Activated naive CD4-positive, alpha-beta T cell treated with anti-CD3 and anti-CD28 coated beads, Interleukin-2, amount 50 U/mL, for 24 hours (primary cell): ENCODE measurements around the gene TBC1D10B.
A peak's percentile ranks its signal among the peaks of the same experiment; 100 is the strongest.

Source experiments
- H3K27ac Mint-ChIP-seq: one replicate; pipeline ENCODE4 v1.8.0; 2021; ENCODE audit warnings: mild to moderate bottlenecking, mixed read lengths
- H3K27me3 Mint-ChIP-seq: one replicate; pipeline ENCODE4 v1.8.0; 2021; ENCODE audit warnings: mixed read lengths
- H3K36me3 Mint-ChIP-seq: one replicate; pipeline ENCODE4 v1.8.0; 2021; ENCODE audit warnings: mixed read lengths
- H3K4me1 Mint-ChIP-seq: one replicate; pipeline ENCODE4 v1.8.0; 2021; ENCODE audit warnings: mixed read lengths
- H3K4me3 Mint-ChIP-seq: one replicate; pipeline ENCODE4 v1.8.0; 2021; ENCODE audit warnings: mild to moderate bottlenecking, mixed read lengths
- H3K9me3 Mint-ChIP-seq: one replicate; pipeline ENCODE4 v1.8.0; 2021; ENCODE audit warnings: mixed read lengths

Gene TBC1D10B

DNA sequence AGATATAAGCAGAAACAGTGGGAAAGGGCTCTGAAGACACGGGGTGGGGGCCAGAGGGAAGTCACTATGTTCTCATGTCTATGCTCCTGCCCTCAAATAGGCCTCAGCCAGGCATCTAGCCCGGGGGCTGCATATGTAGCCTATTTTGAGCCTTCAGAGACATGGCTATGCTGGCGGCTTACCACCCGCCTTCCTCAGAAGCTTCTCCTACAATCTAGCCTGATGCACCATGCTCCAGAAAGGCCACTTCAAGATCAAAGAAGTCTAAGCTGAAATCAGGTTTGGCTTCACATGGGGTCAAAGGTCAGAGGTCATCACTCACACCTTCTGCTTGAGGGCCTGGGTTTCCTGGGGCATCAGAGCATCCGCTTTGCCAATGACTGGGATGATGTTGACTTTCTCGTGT lies 10.5 kb upstream of the TBC1D10B start:
- peaks cover 4% of the 10 kb centered on the region for H3K36me3 Mint-ChIP-seq
- H3K27me3 Mint-ChIP-seq = no peaks in the 10 kb centered on the region
- no peaks in the 10 kb centered on the region for H3K9me3 Mint-ChIP-seq
- H3K4me3 Mint-ChIP-seq = peak overlapping the region; percentile 89
- peak overlapping the region; percentile 93 for H3K27ac Mint-ChIP-seq
- peaks cover 60% of the 10 kb centered on the region for H3K4me1 Mint-ChIP-seq

DNA sequence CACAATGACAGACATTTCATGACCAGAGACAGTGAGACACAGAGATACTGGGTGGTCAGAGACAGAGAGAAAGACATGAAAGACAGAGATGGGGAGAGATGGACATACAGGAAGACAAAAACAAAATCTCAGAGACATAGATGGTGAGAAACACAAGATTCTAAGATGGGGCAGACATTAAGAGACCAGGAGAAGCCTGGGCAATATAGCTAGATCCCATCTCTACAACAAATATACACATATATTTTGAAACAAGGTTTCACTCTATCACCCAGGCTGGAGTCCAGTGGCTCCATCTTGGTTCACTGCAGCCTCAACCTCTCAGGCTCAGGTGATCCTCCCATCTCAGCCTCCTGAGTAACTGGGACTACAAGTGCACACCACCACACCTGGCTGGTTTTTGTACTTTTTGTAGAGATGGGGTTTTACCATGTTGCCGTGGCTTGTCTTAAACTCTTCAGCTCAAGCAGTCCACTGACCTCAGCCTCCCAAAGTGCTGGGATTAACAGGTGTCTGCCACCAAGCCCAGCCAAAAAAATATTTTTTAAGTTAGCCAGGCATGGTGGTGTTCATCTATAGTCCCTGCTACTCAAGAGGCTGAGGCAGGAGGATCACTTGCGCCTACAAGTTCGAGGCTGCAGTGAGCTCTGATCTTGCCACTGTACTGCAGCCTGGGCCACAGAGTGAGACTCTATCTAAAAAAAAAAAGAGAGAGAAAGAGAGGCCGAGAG lies 9.9 kb upstream of the TBC1D10B start:
- H3K27ac Mint-ChIP-seq = peak overlapping the region; percentile 93
- peaks cover 54% of the 10 kb centered on the region for H3K4me1 Mint-ChIP-seq
- peaks cover 4% of the 10 kb centered on the region for H3K36me3 Mint-ChIP-seq
- no peaks in the 10 kb centered on the region for H3K9me3 Mint-ChIP-seq
- H3K4me3 Mint-ChIP-seq = peak overlapping the region; percentile 96
- no peaks in the 10 kb centered on the region for H3K27me3 Mint-ChIP-seq

DNA sequence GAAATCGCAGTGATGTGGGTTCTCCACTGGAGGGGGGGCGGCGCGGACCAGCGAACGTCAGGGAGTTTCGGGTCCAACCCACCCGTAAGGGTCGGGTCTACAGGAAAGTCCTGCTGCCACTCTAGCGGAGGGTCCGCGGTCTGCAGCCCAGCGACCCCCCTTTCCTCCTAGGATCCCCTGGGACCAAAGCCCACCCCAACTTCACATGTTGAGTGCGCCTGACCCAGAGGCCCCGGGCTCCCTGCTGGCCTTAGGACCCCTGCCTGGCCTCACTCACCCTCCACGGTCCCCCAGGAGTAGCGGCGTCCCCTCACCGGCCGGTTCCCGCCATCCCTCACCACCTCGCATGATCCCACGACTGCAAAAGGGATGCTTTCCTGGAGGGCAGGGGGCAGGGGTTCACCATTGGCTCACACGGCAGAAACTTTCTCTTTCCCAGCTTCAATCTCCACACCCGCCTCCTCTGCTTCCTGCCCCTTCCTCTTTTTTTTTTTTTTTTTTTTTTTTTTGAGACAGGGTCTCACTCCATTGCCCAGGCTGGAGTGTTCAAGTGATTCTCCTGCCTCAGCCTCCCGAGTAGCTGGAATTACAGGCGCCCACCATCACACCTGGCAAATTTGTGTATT lies 9.0 kb upstream of the TBC1D10B start:
- no peaks in the 10 kb centered on the region for H3K27me3 Mint-ChIP-seq
- H3K4me1 Mint-ChIP-seq = peaks cover 53% of the 10 kb centered on the region
- H3K36me3 Mint-ChIP-seq = peaks cover 4% of the 10 kb centered on the region

DNA sequence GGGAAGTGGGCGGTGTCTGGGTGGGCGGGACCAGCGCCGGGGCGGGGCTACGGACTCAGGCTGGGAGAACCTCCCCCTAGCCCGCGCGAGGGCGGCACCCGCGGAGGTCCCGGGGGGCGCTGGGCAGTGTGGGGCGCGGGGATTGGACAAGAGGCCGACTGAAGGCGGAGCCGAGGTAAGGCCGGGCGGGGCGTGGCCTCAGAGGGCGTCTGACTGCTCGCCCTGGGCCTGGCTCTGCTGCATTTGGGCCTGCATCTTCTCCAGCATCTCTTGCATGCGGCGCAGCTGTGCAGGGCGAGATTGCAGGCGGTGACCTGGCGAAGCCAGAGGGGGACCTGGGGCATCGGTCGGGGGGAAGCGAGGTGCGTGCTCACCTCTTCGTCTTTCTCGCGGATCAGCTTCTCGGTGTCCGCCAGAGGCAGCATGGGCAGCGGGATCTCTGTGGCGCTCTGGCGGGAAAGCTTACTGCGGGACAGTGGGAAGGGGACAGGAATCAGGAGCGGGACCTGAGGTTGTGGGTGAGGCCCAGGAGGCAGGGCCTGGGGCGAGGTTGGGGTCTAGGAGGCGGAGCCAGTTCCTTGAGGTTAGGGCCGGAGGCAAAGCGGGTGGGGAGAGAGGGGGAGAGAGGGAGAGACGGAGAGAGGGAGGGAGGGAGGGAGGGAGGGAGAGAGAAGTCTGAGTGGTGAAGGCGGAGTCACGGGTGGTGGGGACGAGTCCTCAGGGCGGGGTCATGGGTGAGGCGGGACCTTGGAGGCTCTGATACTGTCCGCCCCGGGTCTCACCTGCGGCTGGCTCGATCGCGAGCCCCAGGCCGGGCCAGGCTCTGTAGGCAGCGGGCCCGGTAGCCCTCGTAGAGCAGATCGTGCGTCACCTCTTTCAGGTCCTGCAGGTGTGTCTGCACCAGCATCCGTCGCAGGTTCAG lies 8.2 kb upstream of the TBC1D10B start:
- Mint-ChIP-seq H3K9me3 (no peaks in the 10 kb centered on the region), H3K27me3 (no peaks in the 10 kb centered on the region), H3K4me3 (peak overlapping the region; percentile 96), H3K36me3 (peaks cover 4% of the 10 kb centered on the region), H3K4me1 (peaks cover 49% of the 10 kb centered on the region), H3K27ac (peak overlapping the region; percentile 99)

More for the DNA sequence above, 9.0 kb upstream of the TBC1D10B start:
- H3K9me3 Mint-ChIP-seq = no peaks in the 10 kb centered on the region
- H3K4me3 Mint-ChIP-seq = peak overlapping the region; percentile 96
- peak overlapping the region; percentile 93 for H3K27ac Mint-ChIP-seq

- Mint-ChIP-seq H3K36me3 (peaks cover 4% of the 10 kb centered on the region), H3K27ac (peak overlapping the region; percentile 99), H3K4me1 (peaks cover 45% of the 10 kb centered on the region), H3K9me3 (no peaks in the 10 kb centered on the region), H3K4me3 (peak overlapping the region; percentile 96), H3K27me3 (no peaks in the 10 kb centered on the region)
Observed at GRCh38 chr16:30377812-30378235, 7.5 kb upstream of the TBC1D10B start.

GRCh38 chr16:30377050-30377811 lies 6.9 kb upstream of the TBC1D10B start:
- peak overlapping the region; percentile 99 for H3K27ac Mint-ChIP-seq
- peak overlapping the region; percentile 96 for H3K4me3 Mint-ChIP-seq
- H3K4me1 Mint-ChIP-seq = peaks cover 44% of the 10 kb centered on the region
- no peaks in the 10 kb centered on the region for H3K27me3 Mint-ChIP-seq
- H3K9me3 Mint-ChIP-seq = no peaks in the 10 kb centered on the region
- peaks cover 4% of the 10 kb centered on the region for H3K36me3 Mint-ChIP-seq

GRCh38 chr16:30376461-30376902 lies 6.2 kb upstream of the TBC1D10B start:
- Mint-ChIP-seq H3K9me3 (no peaks in the 10 kb centered on the region), H3K27me3 (no peaks in the 10 kb centered on the region), H3K4me3 (no peak overlapping the region), H3K36me3 (peaks cover 4% of the 10 kb centered on the region), H3K27ac (peak overlapping the region; percentile 59), H3K4me1 (peaks cover 46% of the 10 kb centered on the region)

DNA sequence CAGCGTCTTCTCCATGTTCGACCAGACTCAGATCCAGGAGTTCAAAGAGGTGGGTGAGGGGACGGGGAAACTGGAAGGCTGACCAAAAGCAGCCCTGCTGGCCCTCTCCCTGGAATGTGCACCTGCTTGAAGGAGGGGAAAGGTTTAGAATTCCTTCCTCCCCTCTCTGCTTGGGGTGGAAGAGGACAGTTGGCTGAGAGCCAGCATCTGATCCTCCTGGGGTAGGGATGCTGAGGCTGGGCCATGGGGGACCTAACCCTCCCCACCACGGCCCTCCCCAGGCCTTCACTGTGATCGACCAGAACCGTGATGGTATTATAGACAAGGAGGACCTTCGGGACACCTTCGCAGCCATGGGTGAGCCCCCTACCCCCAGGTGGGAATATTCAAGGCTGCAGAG lies 5.6 kb upstream of the TBC1D10B start:
- Mint-ChIP-seq H3K4me3 (no peak overlapping the region), H3K27ac (peak overlapping the region; percentile 59), H3K9me3 (no peaks in the 10 kb centered on the region), H3K36me3 (peaks cover 4% of the 10 kb centered on the region), H3K27me3 (no peaks in the 10 kb centered on the region), H3K4me1 (peaks cover 45% of the 10 kb centered on the region)

- Mint-ChIP-seq H3K27me3 (no peaks in the 10 kb centered on the region), H3K27ac (peak within 1 kb of the TSS; percentile 62), H3K4me1 (peaks cover 32% of the 10 kb centered on the region), H3K36me3 (no peaks in the 10 kb centered on the region), H3K4me3 (no peak within 1 kb of the TSS), H3K9me3 (no peaks in the 10 kb centered on the region)
Observed at GRCh38 chr16:30374538-30374937, 4.2 kb upstream of the TBC1D10B start, which contains the start of gene MYL11. MYL11 (plus strand) TSS chr16:30374802; CDS start chr16:30374858, 56 bp downstream.

DNA sequence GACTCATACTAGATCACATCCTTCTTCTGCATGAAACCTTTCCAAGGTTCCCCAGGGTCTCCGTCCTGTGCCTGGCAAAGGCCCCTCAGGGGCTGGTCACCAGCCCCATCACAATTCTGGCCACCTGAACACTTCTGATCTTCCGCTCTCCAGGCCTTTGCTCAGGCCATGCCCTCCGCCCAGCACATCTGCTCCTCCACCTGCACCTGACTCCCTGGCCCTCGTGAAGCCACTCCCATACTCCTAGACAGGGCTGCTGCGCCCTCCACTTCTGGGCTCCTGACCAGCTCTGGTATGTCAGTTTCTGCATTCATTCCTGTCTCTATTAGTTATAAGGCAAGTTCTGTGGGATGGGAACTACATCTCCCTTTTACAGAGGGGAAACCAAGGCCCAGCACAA lies 2.4 kb upstream of the TBC1D10B start:
- H3K27me3 Mint-ChIP-seq = no peaks in the 10 kb centered on the region
- H3K4me1 Mint-ChIP-seq = peaks cover 36% of the 10 kb centered on the region
- H3K27ac Mint-ChIP-seq = peak overlapping the region; percentile 97
- H3K9me3 Mint-ChIP-seq = no peaks in the 10 kb centered on the region
- no peaks in the 10 kb centered on the region for H3K36me3 Mint-ChIP-seq
- peak overlapping the region; percentile 51 for H3K4me3 Mint-ChIP-seq

- Mint-ChIP-seq H3K27me3 (no peaks in the 10 kb centered on the region), H3K9me3 (no peaks in the 10 kb centered on the region), H3K4me1 (peaks cover 36% of the 10 kb centered on the region)
Observed at GRCh38 chr16:30372038-30372712, 1.9 kb upstream of the TBC1D10B start.

DNA sequence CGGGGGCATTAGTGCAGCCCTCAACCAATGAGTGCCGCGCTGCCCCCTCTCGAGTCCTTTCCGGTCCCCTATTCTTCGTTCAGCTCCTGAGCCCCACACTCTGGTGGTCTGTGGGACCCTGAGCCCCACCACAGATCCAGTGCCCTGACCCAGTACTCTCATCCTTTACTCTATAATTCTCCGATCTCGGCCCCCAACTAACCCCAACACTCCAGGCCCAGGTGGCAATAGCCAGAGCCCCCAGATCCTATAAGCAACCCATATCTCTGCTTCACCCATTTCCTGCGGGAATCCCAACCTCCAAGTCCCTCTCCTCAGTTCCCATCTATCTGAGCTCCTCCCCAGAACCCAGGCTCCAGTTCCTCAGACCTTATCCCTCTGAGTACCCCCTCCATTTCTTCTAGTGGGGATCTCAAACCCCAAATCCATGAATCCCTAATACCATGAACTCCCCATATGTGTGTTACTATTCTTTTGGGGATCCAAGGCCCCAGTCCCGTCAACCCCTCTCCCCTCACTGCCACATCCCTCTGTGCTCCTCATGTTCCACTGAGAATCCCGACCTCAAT lies 1.0 kb upstream of the TBC1D10B start:
- Mint-ChIP-seq H3K4me1 (peaks cover 42% of the 10 kb centered on the region), H3K9me3 (no peaks in the 10 kb centered on the region), H3K4me3 (peak overlapping the region; percentile 79), H3K36me3 (no peaks in the 10 kb centered on the region), H3K27ac (peak overlapping the region; percentile 96), H3K27me3 (no peaks in the 10 kb centered on the region)

More at GRCh38 chr16:30372038-30372712, 1.9 kb upstream of the TBC1D10B start:
- peak overlapping the region; percentile 79 for H3K4me3 Mint-ChIP-seq
- no peaks in the 10 kb centered on the region for H3K36me3 Mint-ChIP-seq
- H3K27ac Mint-ChIP-seq = peak overlapping the region; percentile 97

- Mint-ChIP-seq H3K36me3 (peaks cover 3% of the 10 kb centered on the region), H3K27me3 (no peaks in the 10 kb centered on the region), H3K27ac (no peak overlapping the region), H3K4me3 (peak overlapping the region; percentile 79), H3K4me1 (peaks cover 49% of the 10 kb centered on the region), H3K9me3 (no peaks in the 10 kb centered on the region)
Observed at GRCh38 chr16:30369938-30370455, 297 bp downstream of the TBC1D10B start.
